HepG2 (cell line): ENCODE data around the gene SYTL2. TPM values are rescaled to one million over a fixed set of nuclear protein-coding genes. Genes with fewer than 3 reads are reported as not detected.

Source experiments
- ATF5 ChIP-seq: sonication (generic); formaldehyde crosslinking; IDR thresholded peaks from 2 replicates; pipeline ENCODE4 v1.4.0; 2020; ENCODE audit warnings: mild to moderate bottlenecking, low read depth, missing genetic modification reagents
- ELF4 ChIP-seq: sonication (generic); formaldehyde crosslinking; IDR thresholded peaks from 2 replicates; pipeline ENCODE4 v1.5.0; 2020; ENCODE audit warnings: missing genetic modification reagents, mild to moderate bottlenecking, moderate library complexity, borderline replicate concordance
- FOXM1 ChIP-seq: sonication (generic); formaldehyde crosslinking; IDR thresholded peaks from 2 replicates; pipeline ENCODE4 v1.5.0; 2020; ENCODE audit warnings: missing genetic modification reagents
- FOXO1 ChIP-seq: sonication (generic); formaldehyde crosslinking; IDR thresholded peaks from 2 replicates; pipeline ENCODE4 v1.4.0; 2020; ENCODE audit warnings: missing genetic modification reagents
- GPN1 ChIP-seq: sonication (generic); formaldehyde crosslinking; IDR thresholded peaks from 2 replicates; pipeline ENCODE4 v1.5.1; 2020; ENCODE audit warnings: missing genetic modification reagents, borderline replicate concordance
- PHF8 ChIP-seq: sonication (generic); formaldehyde crosslinking; IDR thresholded peaks from 2 replicates; pipeline ENCODE4 v1.5.0; 2020; ENCODE audit warnings: missing genetic modification reagents
- SP2 ChIP-seq: sonication (generic); formaldehyde crosslinking; IDR thresholded peaks from 2 replicates; pipeline ENCODE4 v1.5.1; 2020; ENCODE audit warnings: mild to moderate bottlenecking, missing genetic modification reagents
- SUZ12 ChIP-seq: fragments of 150-350 bp; IDR thresholded peaks from 2 replicates; pipeline ENCODE4 v1.6.1; 2014; ENCODE audit warnings: low read depth, low read length
- TEAD2 ChIP-seq: sonication (generic); formaldehyde crosslinking; IDR thresholded peaks from 2 replicates; pipeline ENCODE4 v1.9.0; 2021; ENCODE audit warnings: missing genetic modification reagents
- THYN1 ChIP-seq: sonication (generic); formaldehyde crosslinking; IDR thresholded peaks from 2 replicates; pipeline ENCODE4 v1.8.1; 2023; ENCODE audit warnings: low read depth, mild to moderate bottlenecking, moderate library complexity, missing genetic modification reagents, borderline replicate concordance
- ZBTB44 ChIP-seq: sonication (generic); formaldehyde crosslinking; IDR thresholded peaks from 2 replicates; pipeline ENCODE4 v1.4.0; 2020; ENCODE audit warnings: missing genetic modification reagents
- ZNF430 ChIP-seq: sonication (generic); formaldehyde crosslinking; IDR thresholded peaks from 2 replicates; pipeline ENCODE4 v1.9.0; 2021; ENCODE audit warnings: mild to moderate bottlenecking, missing genetic modification reagents
- ZNF605 ChIP-seq: sonication (generic); formaldehyde crosslinking; IDR thresholded peaks from 2 replicates; pipeline ENCODE4 v1.8.0; 2022; ENCODE audit warnings: mild to moderate bottlenecking, missing genetic modification reagents
- ZNF816 ChIP-seq: sonication (generic); formaldehyde crosslinking; IDR thresholded peaks from 2 replicates; pipeline ENCODE4 v1.8.0; 2022; ENCODE audit warnings: missing genetic modification reagents, mild to moderate bottlenecking, borderline replicate concordance
- polyA plus RNA-seq, 8 experiments: library from polyadenylated mRNA; depleted of rRNA in 3 of 8; stranded (reverse) in 7 of 8; unstranded in 1 of 8; fragments of >200 nt; fragmentation: Illumina TruSeq in 4 of 8; extraction: Trizol in 4 of 8; gene quantifications; 2 replicates each; pipeline versions ENCODE4 v1.2.1 to v1.2.3, GENCODE V29; 2011 to 2016; ENCODE audit warnings: low read depth in 4 of 8, missing spikeins in 1 of 8, mixed read lengths in 1 of 8; ENCODE audit not compliant: insufficient read depth in 1 of 8
- total RNA-seq, 5 experiments: library from RNA; depleted of rRNA; stranded (reverse); fragments of >200 nt; fragmentation: Illumina TruSeq; extraction: Trizol; gene quantifications; 2 replicates each; pipeline ENCODE4 v1.2.3, GENCODE V29; 2016; ENCODE audit warnings: low read depth in 1 of 5
- TF ChIP-seq, protein P1 (sequence below): IDR thresholded peaks from 2 replicates; pipeline ENCODE4 v1.6.1; 2018; ENCODE audit warnings: missing genetic modification reagents
- TF ChIP-seq, protein P2 (sequence below): sonication (generic); formaldehyde crosslinking; IDR thresholded peaks from 2 replicates; pipeline ENCODE4 v1.9.0; 2021; ENCODE audit warnings: mild to moderate bottlenecking, missing genetic modification reagents
- TF ChIP-seq, protein P3 (sequence below): sonication (generic); formaldehyde crosslinking; IDR thresholded peaks from 2 replicates; pipeline ENCODE4 v1.5.0; 2020; ENCODE audit warnings: mild to moderate bottlenecking, missing genetic modification reagents

The SYTL2 gene
- total and polyA plus RNA-seq, 2 of the 13 experiments (the other 11 are each of a cell fraction or from before 2014, with no cell fraction given) = 0.77 to 0.90 TPM

DNA sequence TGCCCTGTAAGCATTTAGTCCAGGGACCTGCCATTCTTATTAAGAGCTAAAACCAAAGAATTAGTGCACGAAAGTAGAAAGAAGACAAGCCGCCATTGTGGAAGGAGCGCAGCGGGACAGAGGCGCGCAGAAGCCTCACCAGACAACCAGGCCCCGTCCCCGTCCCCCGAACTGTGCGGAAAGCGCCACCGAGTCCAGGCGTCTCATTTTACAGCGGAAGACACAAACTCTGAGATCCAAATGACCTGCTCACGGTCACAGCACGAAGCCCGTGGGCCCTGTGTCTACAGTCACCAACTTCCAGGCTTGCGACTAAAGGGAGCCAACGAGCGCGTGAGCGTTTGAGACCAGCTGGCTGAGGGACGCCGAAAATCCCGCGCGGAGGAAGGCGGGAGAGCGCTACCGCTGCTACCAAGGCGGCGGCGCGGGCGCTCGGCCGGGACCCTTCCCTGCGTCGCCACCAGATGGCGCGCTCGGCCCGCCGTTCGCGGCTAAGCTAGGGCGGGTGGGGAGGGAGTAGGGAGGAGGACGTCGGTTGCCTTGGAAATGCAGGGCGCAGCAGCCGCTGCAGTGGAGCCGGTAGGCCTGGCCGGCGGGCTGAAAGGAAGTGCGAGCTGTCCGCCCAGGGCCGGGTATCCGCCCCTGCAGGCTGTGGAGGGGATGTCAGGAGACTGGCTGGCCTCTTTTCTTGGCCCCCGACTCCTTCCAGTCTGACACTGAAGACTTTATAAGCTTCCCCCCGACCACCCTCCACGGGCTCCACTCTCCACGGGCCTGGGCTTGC lies 43.8 kb upstream of the SYTL2 start (continued):
- TF ChIP-seq ELF4 (CRISPR knock-in tag) (no peak; the same call in 1 of the 2 replicates), ZNF816 (CRISPR knock-in tag) (no peak), TEAD2 (CRISPR knock-in tag) (0 out of 2 replicates have a peak, but pooled peaks have one; percentile 30), FOXM1 (CRISPR knock-in tag) (no peak), FOXO1 (peak; percentile 53; the same call in 1 of the 2 replicates), ZNF430 (CRISPR knock-in tag) (peak; percentile 95), SP2 (CRISPR knock-in tag) (no peak), SUZ12 (no peak), ATF5 (CRISPR knock-in tag) (no peak), GPN1 (no peak; the same call in 1 of the 2 replicates), PHF8 (CRISPR knock-in tag) (peak; percentile 91), ZNF605 (CRISPR knock-in tag) (peak; percentile 94), THYN1 (CRISPR knock-in tag) (no peak), ZBTB44 (CRISPR knock-in tag) (no peak)
- TF ChIP-seq, protein P1, sequence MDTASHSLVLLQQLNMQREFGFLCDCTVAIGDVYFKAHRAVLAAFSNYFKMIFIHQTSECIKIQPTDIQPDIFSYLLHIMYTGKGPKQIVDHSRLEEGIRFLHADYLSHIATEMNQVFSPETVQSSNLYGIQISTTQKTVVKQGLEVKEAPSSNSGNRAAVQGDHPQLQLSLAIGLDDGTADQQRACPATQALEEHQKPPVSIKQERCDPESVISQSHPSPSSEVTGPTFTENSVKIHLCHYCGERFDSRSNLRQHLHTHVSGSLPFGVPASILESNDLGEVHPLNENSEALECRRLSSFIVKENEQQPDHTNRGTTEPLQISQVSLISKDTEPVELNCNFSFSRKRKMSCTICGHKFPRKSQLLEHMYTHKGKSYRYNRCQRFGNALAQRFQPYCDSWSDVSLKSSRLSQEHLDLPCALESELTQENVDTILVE = no peak
- TF ChIP-seq, protein P2, sequence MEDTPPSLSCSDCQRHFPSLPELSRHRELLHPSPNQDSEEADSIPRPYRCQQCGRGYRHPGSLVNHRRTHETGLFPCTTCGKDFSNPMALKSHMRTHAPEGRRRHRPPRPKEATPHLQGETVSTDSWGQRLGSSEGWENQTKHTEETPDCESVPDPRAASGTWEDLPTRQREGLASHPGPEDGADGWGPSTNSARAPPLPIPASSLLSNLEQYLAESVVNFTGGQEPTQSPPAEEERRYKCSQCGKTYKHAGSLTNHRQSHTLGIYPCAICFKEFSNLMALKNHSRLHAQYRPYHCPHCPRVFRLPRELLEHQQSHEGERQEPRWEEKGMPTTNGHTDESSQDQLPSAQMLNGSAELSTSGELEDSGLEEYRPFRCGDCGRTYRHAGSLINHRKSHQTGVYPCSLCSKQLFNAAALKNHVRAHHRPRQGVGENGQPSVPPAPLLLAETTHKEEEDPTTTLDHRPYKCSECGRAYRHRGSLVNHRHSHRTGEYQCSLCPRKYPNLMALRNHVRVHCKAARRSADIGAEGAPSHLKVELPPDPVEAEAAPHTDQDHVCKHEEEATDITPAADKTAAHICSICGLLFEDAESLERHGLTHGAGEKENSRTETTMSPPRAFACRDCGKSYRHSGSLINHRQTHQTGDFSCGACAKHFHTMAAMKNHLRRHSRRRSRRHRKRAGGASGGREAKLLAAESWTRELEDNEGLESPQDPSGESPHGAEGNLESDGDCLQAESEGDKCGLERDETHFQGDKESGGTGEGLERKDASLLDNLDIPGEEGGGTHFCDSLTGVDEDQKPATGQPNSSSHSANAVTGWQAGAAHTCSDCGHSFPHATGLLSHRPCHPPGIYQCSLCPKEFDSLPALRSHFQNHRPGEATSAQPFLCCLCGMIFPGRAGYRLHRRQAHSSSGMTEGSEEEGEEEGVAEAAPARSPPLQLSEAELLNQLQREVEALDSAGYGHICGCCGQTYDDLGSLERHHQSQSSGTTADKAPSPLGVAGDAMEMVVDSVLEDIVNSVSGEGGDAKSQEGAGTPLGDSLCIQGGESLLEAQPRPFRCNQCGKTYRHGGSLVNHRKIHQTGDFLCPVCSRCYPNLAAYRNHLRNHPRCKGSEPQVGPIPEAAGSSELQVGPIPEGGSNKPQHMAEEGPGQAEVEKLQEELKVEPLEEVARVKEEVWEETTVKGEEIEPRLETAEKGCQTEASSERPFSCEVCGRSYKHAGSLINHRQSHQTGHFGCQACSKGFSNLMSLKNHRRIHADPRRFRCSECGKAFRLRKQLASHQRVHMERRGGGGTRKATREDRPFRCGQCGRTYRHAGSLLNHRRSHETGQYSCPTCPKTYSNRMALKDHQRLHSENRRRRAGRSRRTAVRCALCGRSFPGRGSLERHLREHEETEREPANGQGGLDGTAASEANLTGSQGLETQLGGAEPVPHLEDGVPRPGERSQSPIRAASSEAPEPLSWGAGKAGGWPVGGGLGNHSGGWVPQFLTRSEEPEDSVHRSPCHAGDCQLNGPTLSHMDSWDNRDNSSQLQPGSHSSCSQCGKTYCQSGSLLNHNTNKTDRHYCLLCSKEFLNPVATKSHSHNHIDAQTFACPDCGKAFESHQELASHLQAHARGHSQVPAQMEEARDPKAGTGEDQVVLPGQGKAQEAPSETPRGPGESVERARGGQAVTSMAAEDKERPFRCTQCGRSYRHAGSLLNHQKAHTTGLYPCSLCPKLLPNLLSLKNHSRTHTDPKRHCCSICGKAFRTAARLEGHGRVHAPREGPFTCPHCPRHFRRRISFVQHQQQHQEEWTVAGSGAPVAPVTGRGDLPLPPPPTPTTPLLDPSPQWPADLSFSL (CRISPR knock-in tag) = no peak
- TF ChIP-seq, protein P3, sequence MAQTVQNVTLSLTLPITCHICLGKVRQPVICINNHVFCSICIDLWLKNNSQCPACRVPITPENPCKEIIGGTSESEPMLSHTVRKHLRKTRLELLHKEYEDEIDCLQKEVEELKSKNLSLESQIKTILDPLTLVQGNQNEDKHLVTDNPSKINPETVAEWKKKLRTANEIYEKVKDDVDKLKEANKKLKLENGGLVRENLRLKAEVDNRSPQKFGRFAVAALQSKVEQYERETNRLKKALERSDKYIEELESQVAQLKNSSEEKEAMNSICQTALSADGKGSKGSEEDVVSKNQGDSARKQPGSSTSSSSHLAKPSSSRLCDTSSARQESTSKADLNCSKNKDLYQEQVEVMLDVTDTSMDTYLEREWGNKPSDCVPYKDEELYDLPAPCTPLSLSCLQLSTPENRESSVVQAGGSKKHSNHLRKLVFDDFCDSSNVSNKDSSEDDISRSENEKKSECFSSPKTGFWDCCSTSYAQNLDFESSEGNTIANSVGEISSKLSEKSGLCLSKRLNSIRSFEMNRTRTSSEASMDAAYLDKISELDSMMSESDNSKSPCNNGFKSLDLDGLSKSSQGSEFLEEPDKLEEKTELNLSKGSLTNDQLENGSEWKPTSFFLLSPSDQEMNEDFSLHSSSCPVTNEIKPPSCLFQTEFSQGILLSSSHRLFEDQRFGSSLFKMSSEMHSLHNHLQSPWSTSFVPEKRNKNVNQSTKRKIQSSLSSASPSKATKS = no peak
